ENCODE data around the gene SCUBE3.

Gene SCUBE3

DNA sequence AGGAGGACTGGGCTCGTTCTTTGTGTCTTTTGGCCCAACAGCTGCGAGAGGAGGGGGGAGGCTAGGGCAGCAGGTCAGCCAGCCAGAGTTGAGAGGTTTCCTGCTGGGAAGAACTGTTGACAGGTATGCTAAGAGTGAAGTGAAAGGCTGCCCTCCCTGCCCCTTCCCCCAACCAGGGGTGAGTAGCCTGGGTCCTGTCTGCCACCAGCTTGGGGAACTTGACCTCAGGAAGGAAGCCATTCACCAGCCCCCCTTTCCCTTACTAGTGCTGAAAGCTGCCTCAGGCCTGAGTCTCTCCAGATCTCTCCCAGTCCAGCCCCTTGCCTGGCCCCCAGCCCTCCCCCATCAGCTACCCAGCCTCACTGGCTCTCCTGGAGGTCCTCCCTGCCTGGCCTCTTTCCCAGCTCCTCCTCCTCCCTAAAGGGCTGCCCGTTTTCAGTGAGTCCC is 25.1 kb downstream of the SCUBE3 start:
- DNase-seq (ENCODE audit: low read depth in 2 of 3, low spot score in 2 of 3) = no peak

DNA sequence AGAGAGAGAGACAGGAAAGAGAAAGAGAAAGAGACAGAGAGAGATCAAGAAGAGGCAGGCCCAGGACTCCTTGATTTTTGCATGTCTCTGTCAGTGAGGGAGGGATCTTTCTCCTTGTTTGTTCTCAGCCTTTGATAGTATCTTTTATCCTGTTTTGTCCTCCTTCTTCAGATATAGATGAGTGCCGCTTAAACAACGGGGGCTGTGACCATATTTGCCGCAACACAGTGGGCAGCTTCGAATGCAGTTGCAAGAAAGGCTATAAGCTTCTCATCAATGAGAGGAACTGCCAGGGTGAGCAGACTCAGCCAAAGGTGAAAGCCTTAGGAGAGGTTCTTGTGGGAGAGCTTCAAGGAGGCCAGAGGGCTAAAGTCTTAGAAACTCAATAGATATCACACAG is 25.8 kb downstream of the SCUBE3 start:
- DNase-seq (ENCODE audit: low read depth in 2 of 3, low spot score in 2 of 3) = no peak

DNA sequence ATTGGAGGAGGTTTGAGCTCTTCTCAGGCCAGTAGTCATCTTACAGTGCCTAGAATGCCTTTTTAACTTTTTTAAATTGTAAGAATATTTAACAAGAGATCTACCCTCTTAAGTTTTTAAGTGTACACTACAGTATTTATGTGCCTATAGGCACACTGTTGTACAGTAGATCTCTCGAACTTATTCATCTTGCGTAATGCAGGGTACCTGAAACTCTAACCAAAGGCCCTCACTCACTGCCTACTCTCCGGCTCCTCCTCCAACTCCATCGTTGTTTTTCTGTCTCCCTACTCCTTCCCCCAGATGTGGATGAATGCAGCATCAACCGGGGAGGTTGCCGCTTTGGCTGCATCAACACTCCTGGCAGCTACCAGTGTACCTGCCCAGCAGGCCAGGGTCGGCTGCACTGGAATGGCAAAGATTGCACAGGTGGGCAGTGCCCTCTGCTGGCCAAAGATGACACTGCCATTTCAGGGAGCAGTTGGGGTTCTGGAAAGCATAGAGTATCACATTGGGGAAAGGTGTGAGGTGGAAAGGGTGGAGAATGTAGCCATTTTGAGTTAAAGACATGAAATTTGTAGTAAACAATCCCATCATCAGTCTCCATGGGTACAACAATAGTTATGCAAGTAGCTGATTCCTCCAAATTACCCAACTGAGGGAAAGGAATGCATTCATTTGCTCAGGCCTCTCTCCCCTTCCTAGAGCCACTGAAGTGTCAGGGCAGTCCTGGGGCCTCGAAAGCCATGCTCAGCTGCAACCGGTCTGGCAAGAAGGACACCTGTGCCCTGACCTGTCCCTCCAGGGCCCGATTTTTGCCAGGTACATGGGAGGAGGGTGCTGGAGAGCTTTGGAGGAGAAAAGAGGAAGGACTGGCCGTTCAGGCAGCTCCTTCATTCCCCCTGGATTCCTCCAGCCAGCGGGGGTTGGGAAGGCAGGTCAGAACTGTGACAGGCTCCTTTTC is 27.4 kb downstream of the SCUBE3 start:
- peak; percentile 31 to 72 (median 63) for DNase-seq (ENCODE audit: low read depth in 2 of 3, low spot score in 2 of 3)

DNA sequence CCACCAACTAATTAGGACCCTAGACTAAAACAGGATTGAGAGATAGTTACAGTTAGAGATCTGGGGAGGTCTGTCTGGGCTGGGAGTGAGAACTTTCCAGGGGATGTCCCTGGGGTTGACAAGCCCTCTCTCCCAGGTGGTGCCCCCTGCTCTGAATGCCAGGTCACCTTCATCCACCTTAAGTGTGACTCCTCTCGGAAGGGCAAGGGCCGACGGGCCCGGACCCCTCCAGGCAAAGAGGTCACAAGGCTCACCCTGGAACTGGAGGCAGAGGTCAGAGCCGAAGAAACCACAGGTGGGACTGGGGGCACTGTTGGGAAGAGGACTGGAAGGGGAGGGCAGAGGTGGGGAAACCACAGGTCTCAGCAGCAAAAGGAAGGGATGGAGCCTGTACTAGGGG is 28.7 kb downstream of the SCUBE3 start:
- DNase-seq (ENCODE audit: low read depth in 2 of 3, low spot score in 2 of 3) = no peak

DNA sequence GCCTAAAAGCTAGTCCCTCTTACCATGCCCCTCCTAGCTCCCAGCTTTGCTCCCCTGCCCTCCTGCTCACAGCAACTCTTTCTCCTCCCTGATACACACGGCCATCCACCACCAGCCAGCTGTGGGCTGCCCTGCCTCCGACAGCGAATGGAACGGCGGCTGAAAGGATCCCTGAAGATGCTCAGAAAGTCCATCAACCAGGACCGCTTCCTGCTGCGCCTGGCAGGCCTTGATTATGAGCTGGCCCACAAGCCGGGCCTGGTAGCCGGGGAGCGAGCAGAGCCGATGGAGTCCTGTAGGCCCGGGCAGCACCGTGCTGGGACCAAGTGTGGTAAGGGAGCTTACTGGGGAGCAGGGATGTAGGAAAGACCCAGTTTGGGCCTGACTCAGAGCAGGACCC is 29.1 kb downstream of the SCUBE3 start:
- DNase-seq (ENCODE audit: low read depth in 2 of 3, low spot score in 2 of 3) = no peak

DNA sequence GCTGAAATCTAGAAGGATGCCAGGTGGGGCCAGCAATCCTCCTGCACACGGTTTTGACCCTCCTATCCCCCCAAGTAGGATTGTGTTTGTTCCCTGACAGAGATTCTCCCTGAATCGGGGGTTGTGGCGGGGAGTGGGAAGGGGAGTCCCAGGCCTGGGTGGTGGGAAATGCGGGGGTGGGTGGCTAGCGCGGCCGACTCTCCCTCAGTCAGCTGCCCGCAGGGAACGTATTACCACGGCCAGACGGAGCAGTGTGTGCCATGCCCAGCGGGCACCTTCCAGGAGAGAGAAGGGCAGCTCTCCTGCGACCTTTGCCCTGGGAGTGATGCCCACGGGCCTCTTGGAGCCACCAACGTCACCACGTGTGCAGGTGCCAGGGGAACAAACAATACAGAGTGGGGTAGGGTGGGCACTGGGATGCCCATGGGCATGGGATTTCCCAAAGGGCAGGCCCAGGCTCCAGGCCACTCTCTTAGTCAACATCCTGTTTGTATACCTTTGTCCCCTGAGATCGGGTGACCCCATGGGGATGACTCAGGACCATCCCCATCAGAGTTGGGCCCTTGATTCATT is 29.7 kb downstream of the SCUBE3 start:
- no peak for DNase-seq (ENCODE audit: low read depth in 2 of 3, low spot score in 2 of 3)

DNA sequence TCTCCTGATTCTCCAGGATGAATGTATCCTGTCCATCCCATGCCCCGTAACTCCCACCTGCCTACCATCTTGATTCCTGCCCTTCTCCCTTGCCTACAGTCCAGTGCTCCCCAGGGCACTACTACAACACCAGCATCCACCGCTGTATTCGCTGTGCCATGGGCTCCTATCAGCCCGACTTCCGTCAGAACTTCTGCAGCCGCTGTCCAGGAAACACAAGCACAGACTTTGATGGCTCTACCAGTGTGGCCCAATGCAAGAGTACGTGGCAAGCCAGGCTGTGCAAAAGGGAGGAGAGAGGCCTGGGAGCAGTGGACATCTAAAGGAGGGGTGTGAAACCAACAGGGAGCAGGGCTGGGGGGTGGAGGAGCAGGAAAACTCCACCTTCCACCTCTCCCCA is 30.8 kb downstream of the SCUBE3 start:
- DNase-seq (ENCODE audit: low read depth in 2 of 3, low spot score in 2 of 3) = no peak

DNA sequence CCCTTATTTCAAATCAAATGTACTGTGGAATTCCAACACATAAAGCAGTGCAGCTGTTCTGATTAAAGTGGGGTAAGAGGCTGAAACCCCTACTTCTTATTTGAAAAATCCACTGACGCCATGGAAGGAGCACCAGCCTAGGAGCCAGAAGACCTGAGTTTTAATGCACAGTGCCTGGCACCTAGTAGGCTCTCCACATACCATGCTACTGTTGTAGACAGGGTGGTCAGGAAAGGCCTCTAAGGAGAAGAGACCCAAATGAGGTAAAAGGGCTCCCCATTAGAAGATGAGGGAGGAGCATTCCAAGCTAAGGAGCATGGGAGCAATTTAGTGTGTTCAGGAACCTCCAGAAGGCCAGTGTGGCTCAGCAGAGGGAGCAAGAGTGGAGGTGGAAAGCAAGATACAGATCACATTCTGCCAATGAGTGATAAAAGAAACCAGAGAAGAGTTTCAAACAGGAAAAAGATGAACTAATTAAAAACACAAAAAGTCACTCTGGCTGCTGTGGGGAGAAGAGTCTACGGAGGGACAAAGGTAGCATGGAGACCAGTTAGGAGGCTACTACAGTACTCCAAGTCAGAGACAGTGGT is 34.0 kb downstream of the SCUBE3 start:
- no peak for DNase-seq (ENCODE audit: low read depth in 2 of 3, low spot score in 2 of 3)

DNA sequence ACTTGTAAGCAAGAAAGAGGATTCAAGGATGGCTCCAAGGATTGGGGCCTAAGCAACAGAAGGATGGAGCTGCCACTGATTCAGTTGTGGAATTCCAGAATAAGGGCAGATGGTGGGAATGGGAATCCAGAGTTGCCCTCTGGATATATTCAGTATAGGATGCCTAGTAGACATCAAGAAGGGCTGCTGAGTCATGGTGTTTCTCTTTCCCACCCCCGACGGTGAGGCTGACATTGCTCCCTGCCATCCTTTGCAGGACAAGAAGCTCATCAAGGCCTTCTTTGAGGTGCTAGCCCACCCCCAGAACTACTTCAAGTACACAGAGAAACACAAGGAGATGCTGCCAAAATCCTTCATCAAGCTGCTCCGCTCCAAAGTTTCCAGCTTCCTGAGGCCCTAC is 34.5 kb downstream of the SCUBE3 start:
- DNase-seq (ENCODE audit: low read depth in 2 of 3, low spot score in 2 of 3) = no peak

DNA sequence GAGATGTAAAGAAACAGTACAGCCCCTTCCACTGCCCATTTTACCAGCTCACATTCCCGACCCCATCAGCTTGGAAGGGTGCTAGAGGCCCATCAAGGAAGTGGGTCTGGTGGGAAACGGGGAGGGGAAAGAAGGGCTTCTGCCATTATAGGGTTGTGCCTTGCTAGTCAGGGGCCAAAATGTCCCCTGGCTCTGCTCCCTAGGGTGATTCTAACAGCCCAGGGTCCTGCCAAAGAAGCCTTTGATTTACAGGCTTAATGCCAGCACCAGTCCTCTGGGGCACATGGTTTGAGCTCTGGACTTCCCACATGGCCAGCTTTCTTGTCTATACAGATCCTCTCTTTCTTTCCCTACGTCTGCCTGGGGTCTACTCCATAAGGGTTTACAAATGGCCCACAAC is 35.2 kb downstream of the SCUBE3 start:
- no peak for DNase-seq (ENCODE audit: low read depth in 2 of 3, low spot score in 2 of 3)

DNA sequence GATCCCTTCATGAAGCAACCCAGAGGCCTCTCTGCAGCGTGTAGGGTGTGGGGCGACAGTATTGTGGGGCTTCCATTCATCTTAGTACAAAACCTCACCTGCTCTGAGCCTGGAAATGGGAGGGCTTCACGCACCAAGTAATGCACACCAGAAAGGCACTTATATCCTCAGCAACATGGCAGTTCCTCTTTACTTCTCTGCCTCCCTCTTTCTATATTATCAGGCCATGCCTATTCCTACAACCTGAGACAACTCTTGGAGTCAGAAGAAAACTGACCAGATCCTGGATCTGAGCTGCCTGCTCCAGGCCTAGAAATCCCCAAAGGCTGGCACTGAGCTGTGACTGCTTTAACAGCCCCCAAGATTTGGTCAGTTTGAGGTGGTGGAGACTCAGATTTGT is 38.2 kb downstream of the SCUBE3 start:
- no peak for DNase-seq (ENCODE audit: low read depth in 2 of 3, low spot score in 2 of 3)

DNA sequence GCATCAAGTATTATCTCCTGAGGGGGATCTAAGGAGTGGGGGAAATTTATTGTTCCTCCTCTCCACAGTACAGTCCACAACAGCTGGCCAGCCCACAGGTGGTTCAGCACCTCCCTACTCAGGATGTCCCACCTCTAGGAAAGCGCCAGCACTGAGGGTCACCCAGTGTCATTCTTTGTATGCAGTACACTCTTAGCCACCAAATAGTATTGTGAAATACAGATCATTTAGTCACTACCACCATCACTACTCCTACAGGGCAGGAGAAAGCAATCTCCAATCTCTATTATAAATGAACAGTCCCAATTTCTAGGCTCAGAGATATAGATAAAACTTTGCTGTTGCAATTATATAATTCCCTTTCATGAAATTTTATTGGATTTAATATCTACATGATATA is 39.5 kb downstream of the SCUBE3 start:
- no peak for DNase-seq (ENCODE audit: low read depth in 2 of 3, low spot score in 2 of 3)

DNA sequence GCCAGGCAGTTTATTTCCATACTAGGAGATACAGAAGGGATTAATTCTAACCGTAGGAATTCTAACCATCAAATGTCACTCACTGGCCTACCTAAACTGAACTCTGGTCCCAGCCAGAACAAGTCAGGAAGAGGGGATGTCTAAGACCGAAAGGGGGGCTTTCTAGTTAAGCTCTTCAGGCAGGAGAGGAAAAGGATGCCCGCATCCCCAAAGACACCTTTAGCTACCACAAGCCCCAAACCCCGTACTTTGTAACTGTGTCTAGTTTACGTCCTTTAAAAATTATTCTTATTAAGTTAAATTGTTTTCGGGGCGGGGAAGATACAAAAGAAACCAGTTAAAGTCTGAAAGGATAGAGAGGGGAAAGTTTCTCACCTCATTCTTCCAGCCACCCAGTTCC is 44.6 kb downstream of the SCUBE3 start:
- DNase-seq (ENCODE audit: low read depth in 2 of 3, low spot score in 2 of 3) = no peak

DNA sequence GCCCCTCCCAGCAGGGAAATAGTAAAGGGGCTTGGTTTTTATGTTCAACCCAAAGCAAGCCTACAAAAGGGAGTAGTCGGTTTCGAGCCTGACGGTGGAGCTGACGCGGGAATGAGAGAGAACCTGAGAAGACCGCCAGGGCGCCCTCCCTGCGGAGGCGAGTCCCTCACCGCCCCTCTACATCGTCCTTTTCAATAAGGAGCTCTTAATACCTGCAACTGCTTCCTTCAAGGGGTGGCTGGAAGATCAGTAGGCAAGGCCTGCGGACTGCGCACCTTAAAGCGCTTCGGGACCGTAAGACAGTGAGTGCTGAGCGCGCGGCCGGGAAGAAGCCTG is 45.1 kb downstream of the SCUBE3 start:
- peak in 1 of 3 experiments; percentile 4 for DNase-seq (ENCODE audit: low read depth in 2 of 3, low spot score in 2 of 3)

DNA sequence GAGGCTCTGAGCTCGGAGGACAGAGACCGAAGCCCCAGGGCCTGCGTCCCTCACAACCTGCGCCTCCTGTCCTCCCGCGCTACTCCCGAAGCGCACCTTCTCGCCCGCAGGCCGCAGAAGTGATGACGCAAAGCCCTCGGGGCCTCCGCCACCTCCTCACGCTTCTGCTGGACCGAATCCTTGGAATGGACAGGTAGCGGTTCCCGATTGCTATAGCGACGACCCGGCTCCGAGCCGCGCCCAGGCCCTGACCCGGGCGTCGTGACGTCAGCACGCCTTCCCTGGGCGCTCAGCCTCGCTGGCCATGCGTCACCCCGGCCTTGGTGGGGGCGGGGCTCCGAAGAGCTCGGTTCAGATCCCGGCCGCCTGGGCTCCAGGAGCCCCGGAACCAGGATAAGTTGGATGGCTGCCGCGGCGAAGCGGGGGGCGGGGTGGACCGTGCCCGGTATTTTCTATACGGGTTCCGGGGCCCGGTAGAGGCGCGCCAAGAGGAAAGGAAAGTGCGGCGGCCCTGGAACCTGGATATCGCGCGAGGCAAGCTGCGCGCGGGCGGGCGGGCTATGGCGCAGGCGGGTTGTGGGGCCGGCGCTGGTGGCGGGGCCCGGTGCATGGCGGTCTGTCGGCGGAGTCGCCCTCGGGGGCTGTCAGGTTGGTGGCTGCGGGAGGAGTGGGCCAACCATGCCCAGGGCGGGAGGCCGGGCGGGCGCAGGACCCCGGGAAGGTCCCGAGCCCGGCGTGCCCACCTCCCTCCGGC is 45.6 kb downstream of the SCUBE3 start, which contains the start of gene ZNF76:
Gene ZNF76, plus strand, starts transcription at position 542 of the 754 bp plus-strand sequence. CDS start 21,417 bp downstream, outside the sequence.
- DNase-seq (ENCODE audit: low read depth in 2 of 3, low spot score in 2 of 3) = peak; percentile 85 to 91 (median 88)

DNA sequence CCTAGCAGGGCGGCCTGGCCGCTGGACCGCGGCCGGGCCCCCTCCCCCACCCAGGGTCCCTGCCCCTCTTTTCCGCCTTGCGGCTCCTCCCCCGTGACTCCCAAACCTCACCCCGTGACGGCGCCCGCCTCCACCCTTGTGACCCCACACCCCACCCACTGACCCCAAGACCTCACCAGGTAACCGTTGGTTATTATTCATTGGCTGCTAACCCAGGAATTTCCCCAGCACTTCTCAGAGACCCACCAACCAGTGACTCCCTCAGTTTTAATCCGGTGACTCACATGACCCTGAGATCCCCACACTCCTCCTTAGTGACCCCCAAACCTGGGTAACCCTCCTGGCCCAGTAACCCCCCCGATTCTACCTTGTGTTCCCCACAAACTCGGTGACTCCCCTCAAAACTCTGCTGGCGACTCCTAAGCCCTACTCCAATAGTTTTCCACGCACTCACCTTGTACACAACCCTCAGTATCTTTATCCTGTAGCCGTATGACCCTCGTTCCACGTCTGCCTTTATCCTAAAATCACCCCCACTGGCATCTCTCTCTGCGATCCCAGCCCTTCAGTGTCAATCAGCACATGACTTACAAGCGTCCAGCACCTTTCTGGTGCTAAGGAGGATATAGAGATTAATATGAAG is 46.3 kb downstream of the SCUBE3 start:
- DNase-seq (ENCODE audit: low read depth in 2 of 3, low spot score in 2 of 3) = peak; percentile 27 to 64 (median 57)

DNA sequence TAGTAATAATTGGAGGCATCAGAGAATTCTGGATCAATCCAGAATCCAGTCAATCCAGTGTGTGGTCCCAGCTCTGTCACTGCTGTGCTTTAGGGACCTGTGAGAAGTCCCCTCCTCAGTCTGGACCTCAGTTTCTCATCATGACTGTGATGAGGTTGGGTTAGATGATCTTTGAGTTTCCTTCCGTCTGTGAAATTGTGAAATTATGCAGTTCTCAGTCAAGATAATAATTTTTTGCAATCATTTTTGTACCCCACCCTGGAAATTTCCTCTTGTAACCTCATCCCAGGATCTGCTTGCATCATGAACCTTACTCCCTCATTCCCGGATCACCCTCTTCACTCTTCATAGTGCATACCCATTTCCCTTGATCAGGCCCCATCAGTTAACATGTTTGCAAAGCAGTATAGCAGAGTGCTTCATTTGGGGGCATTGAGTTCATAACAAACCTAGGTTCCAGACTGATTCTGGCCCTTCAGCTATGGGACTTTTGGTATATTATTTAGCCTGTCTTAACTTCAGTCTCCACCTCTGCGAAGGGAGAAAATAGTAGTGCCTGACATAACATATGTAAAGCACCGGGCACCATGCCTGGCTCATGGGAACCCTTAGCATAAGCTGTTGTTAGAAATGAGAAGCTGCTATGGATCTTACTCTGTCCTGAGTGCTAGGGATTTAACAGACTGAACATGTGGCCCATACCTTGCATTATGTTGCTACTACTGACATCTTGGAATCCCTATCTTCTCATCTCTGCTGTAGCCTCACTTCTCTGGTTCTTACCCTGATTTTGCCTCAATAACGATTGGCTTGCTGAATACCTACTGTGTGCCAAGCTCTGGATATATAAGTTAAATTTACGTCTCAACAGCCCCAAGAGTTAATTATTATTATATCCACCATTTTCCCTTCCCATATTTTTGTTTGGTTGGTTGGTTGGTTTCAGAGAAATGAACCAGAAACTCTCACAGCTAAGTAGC is 47.1 kb downstream of the SCUBE3 start:
- DNase-seq (ENCODE audit: low read depth in 2 of 3, low spot score in 2 of 3) = no peak

DNA sequence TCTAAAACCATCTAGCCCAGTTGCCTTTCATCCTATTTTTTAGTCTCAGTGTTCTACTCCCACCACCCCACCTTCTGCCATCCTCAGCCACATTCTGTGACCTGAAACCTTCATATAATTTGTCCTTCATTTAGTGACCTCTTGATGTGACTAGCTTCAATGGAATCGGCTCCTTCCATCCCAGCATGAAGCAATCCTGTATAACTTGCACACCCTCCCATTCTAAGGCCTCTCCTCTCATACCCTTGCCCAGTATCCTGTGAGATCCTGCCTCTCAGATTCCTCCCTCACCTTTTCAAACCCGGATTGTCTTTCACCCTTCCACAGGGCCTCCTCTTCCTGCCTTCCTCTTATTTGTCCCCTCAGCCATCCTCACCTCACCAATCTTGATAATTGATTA is 48.8 kb downstream of the SCUBE3 start:
- no peak for DNase-seq (ENCODE audit: low read depth in 2 of 3, low spot score in 2 of 3)

DNA sequence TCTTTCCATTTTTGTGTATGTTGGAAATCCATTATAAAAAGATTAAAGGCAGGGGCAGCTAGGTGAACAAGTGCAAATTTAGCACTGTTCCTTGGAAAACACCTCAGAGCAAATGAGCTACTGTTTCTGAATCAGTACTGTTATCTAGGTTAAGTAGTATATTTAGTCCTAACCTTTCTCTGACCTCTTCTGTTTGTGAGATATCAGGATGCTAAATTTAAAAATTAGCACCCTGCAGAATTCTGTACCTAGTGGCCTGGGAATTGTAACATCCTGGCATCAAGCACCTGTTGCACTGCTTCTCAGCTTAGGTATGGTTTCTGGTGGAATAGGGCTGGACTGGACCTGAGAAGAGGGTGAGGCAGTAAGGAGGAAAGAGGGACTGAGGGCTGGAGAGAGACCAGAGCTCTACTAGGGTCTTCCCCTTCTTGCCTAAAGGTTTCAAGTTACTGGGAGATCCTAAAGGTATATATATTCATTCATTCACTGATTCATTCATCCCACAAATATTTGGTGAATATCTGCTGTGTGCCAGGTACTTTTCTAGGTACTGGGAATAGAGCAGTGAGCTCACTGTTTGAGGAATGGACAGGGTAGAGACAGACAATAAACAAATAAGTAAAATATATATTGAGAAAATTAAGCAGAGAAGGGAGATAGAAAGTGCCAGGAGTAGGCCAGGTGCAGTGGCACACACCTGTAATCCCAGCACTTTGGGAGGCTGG is 51.0 kb downstream of the SCUBE3 start:
- DNase-seq (ENCODE audit: low read depth in 2 of 3, low spot score in 2 of 3) = no peak
